ENCODE measurements around the gene IL23R. TPM values are rescaled to one million over a fixed set of nuclear protein-coding genes. Genes with fewer than 3 reads are reported as not detected.

Gene IL23R
- total RNA-seq, 3 donors from 2014 or later (not counting 1 experiment from before 2014, with no cell fraction given), result 0.31 to 0.55 (median 0.34) TPM

- Histone ChIP-seq H3K27ac (ENCODE audit: low read length) (no peak overlapping the region), H3K4me1 (ENCODE audit: control insufficient read depth, insufficient read depth, low read length) (peaks cover 7% of the 10 kb centered on the region), H3K4me3 (ENCODE audit: low read length) (no peak overlapping the region), H3K36me3 (ENCODE audit: control insufficient read depth, insufficient read depth, low read length) (no peaks in the 10 kb centered on the region), H3K9me3 (ENCODE audit: control insufficient read depth, insufficient read depth, low read length) (no peaks in the 10 kb centered on the region), H3K27me3 (ENCODE audit: control insufficient read depth, insufficient read depth, low read length) (no peaks in the 10 kb centered on the region)
- H3K27me3 Mint-ChIP-seq (ENCODE audit: low read depth in 2 of 2), result no peaks in the 10 kb centered on the region
- intact Hi-C loops (cut with micrococcal nuclease), result no loop called here
- DNase-seq (no peak), ATAC-seq (no peak)
- H3K36me3 Mint-ChIP-seq, result no peaks in the 10 kb centered on the region
- no peak overlapping the region for H3K27ac Mint-ChIP-seq
- 90% methylated on average over 3 of the region's 3 CpGs for WGBS (ENCODE audit: insufficient coverage)
- no peak for TF ChIP-seq CTCF (IDR thresholded peaks at IDR 0.05)
- H3K9me3 Mint-ChIP-seq, result no peaks in the 10 kb centered on the region
- H3K4me1 Mint-ChIP-seq, result peaks cover 15 to 27% of the 10 kb centered on the region in 2 donors
- H3K4me3 Mint-ChIP-seq, result no peak overlapping the region
Measured at GRCh38 chr1:67209521-67209920, 43.3 kb downstream of the IL23R start.

- Histone ChIP-seq H3K27ac (ENCODE audit: low read length) (no peak overlapping the region), H3K27me3 (ENCODE audit: control insufficient read depth, insufficient read depth, low read length) (no peaks in the 10 kb centered on the region), H3K9me3 (ENCODE audit: control insufficient read depth, insufficient read depth, low read length) (no peaks in the 10 kb centered on the region), H3K4me1 (ENCODE audit: control insufficient read depth, insufficient read depth, low read length) (peaks cover 11% of the 10 kb centered on the region), H3K4me3 (ENCODE audit: low read length) (no peak overlapping the region), H3K36me3 (ENCODE audit: control insufficient read depth, insufficient read depth, low read length) (no peaks in the 10 kb centered on the region)
- WGBS (ENCODE audit: insufficient coverage), result 16% methylated on average over 3 of the region's 4 CpGs
- ATAC-seq (peak; percentile 58 to 76 (median 72)), DNase-seq (peak in 1 of 2 donors; percentile 76)
- Mint-ChIP-seq H3K4me3 (no peak overlapping the region), H3K9me3 (no peaks in the 10 kb centered on the region), H3K4me1 (peaks cover 15 to 29% of the 10 kb centered on the region in 2 donors), H3K36me3 (no peaks in the 10 kb centered on the region), H3K27me3 (ENCODE audit: low read depth in 2 of 2) (no peaks in the 10 kb centered on the region), H3K27ac (peak overlapping the region; percentile 2 to 61)
- TF ChIP-seq CTCF (IDR thresholded peaks at IDR 0.05), result peak; percentile 80
- intact Hi-C loops (cut with micrococcal nuclease), result loop anchor here (1.0 to 2.0 kb wide), 3 partner anchors 68 to 447 kb away; no protein-coding TSS in a partner anchor
Measured at GRCh38 chr1:67211589-67212563, 45.6 kb downstream of the IL23R start.

GRCh38 chr1:67213164-67213563 is 46.9 kb downstream of the IL23R start:
- WGBS (ENCODE audit: insufficient coverage), result 91% methylated on average over 2 of the region's 3 CpGs
- Mint-ChIP-seq H3K27me3 (ENCODE audit: low read depth in 2 of 2) (no peaks in the 10 kb centered on the region), H3K4me3 (no peak overlapping the region), H3K36me3 (no peaks in the 10 kb centered on the region), H3K4me1 (peaks cover 15 to 29% of the 10 kb centered on the region in 2 donors), H3K27ac (no peak overlapping the region), H3K9me3 (no peaks in the 10 kb centered on the region)
- Histone ChIP-seq H3K4me1 (ENCODE audit: control insufficient read depth, insufficient read depth, low read length) (peaks cover 11% of the 10 kb centered on the region), H3K36me3 (ENCODE audit: control insufficient read depth, insufficient read depth, low read length) (no peaks in the 10 kb centered on the region), H3K27ac (ENCODE audit: low read length) (no peak overlapping the region), H3K9me3 (ENCODE audit: control insufficient read depth, insufficient read depth, low read length) (no peaks in the 10 kb centered on the region), H3K4me3 (ENCODE audit: low read length) (no peak overlapping the region), H3K27me3 (ENCODE audit: control insufficient read depth, insufficient read depth, low read length) (no peaks in the 10 kb centered on the region)
- ATAC-seq (peak; percentile 34 to 54 (median 45)), DNase-seq (peak in 1 of 2 donors; percentile 35)
- intact Hi-C loops (cut with micrococcal nuclease), result no loop called here
- peak; percentile 41 for TF ChIP-seq CTCF (IDR thresholded peaks at IDR 0.05)

Data from natural killer cell (primary cell).